ENCODE measurements around the gene CBFA2T3.

- TF ChIP-seq CTCF (IDR thresholded peaks at IDR 0.05) (no peak), ZFX (IDR thresholded peaks at IDR 0.05; ENCODE audit: borderline replicate concordance) (no peak)
These were observed 4.0 kb downstream of the CBFA2T3 start for GRCh38 chr16:88973007-88973410.

Data from 22Rv1 (cell line).